ENCODE results near the gene CRISP1.
A peak's percentile ranks its signal among the peaks of the same experiment; 100 is the strongest.

Gene CRISP1

GRCh38 chr6:49888742-49889431 lies 22.6 kb upstream of the CRISP1 start:
- no peak overlapping the region for H3K4me3 ChIP-seq (ENCODE audit: low read length)
- DNase-seq (ENCODE audit: low read depth) = no peak
- no peak for TF ChIP-seq CTCF (IDR thresholded peaks at IDR 0.05; ENCODE audit: insufficient read depth, low read depth, low read length, missing control alignments)

GRCh38 chr6:49868951-49869529 lies 2.7 kb upstream of the CRISP1 start:
- H3K4me3 ChIP-seq (ENCODE audit: low read length) = no peak overlapping the region
- DNase-seq (ENCODE audit: low read depth) = no peak
- TF ChIP-seq CTCF (IDR thresholded peaks at IDR 0.05; ENCODE audit: insufficient read depth, low read depth, low read length, missing control alignments) = no peak

- peak; percentile 36 for DNase-seq (ENCODE audit: low read depth)
- H3K4me3 ChIP-seq (ENCODE audit: low read length) = no peak overlapping the region
- TF ChIP-seq CTCF (IDR thresholded peaks at IDR 0.05; ENCODE audit: insufficient read depth, low read depth, low read length, missing control alignments) = no peak
Measured at GRCh38 chr6:49856282-49856681, 10.1 kb downstream of the CRISP1 start.

- TF ChIP-seq CTCF (IDR thresholded peaks at IDR 0.05; ENCODE audit: insufficient read depth, low read depth, low read length, missing control alignments) = no peak
- DNase-seq (ENCODE audit: low read depth) = no peak
- H3K4me3 ChIP-seq (ENCODE audit: low read length) = no peak overlapping the region
Measured at GRCh38 chr6:49855221-49855620, 11.1 kb downstream of the CRISP1 start.

GRCh38 chr6:49852975-49853374 lies 13.4 kb downstream of the CRISP1 start:
- no peak for DNase-seq (ENCODE audit: low read depth)
- no peak for TF ChIP-seq CTCF (IDR thresholded peaks at IDR 0.05; ENCODE audit: insufficient read depth, low read depth, low read length, missing control alignments)
- H3K4me3 ChIP-seq (ENCODE audit: low read length) = no peak overlapping the region

- DNase-seq (ENCODE audit: low read depth) = peak; percentile 61
- no peak overlapping the region for H3K4me3 ChIP-seq (ENCODE audit: low read length)
- peak; percentile 41 for TF ChIP-seq CTCF (IDR thresholded peaks at IDR 0.05; ENCODE audit: insufficient read depth, low read depth, low read length, missing control alignments)
Measured at GRCh38 chr6:49849213-49849907, 17.0 kb downstream of the CRISP1 start.
